SK-N-SH (cell line): ENCODE results near the gene GRK5. TPM values are rescaled to one million over a fixed set of nuclear protein-coding genes. Genes with fewer than 3 reads are reported as not detected.

ENCODE experiments used
- CTCF ChIA-PET: fragments of 300-600, 350-600 bp; formaldehyde crosslinking; extraction: SDS; loops from one replicate; lab custom pipeline; 2021; lab: Yijun Ruan, JAX
- POLR2A ChIA-PET: fragments of 350-600 bp; sonication (Branson Sonifier 250); formaldehyde crosslinking; extraction: SDS; loops from one replicate; lab custom pipeline; 2020; ENCODE audit warnings: antibody characterized with exemption, inconsistent platforms; lab: Yijun Ruan, JAX
- DNase-seq: peaks from one replicate; pipeline ENCODE4 v3.0.0; 2012
- H2AFZ ChIP-seq: fragments of 200-600 bp; sonication (generic); 2 replicates; pipeline ENCODE4 v1.8.1; 2016; ENCODE audit warnings: antibody characterized with exemption, mild to moderate bottlenecking, low read depth
- H3F3A ChIP-seq: fragments of 200-600 bp; sonication (generic); replicated peaks from 2 replicates; pipeline ENCODE3; 2016; ENCODE audit warnings: antibody characterized with exemption, mild to moderate bottlenecking; ENCODE audit not compliant: insufficient read depth
- H3K27ac ChIP-seq, 2 experiments: fragments of 200-500 bp in 1 of 2; fragments of 200-600 bp in 1 of 2; sonication (Bioruptor generic) in 1 of 2; sonication (generic), shearing (Covaris generic) in 1 of 2; 2 replicates each; pipeline versions ENCODE4 v1.5.1 to v1.6.1; 2014 to 2016; ENCODE audit warnings: low read depth in 2 of 2, inconsistent platforms in 1 of 2, low read length in 1 of 2, mild to moderate bottlenecking in 1 of 2, mixed read lengths in 1 of 2
- H3K27me3 ChIP-seq: fragments of 200-600 bp; sonication (generic), shearing (Covaris generic); 2 replicates; pipeline ENCODE4 v1.6.1; 2016; ENCODE audit warnings: mixed run types; ENCODE audit not compliant: insufficient read depth
- H3K36me3 ChIP-seq, 2 experiments: fragments of 200-500 bp in 1 of 2; fragments of 200-600 bp in 1 of 2; sonication (Bioruptor generic) in 1 of 2; sonication (generic) in 1 of 2; replicated peaks in 1 of 2; 2 replicates each; pipeline versions ENCODE3 to v1.5.1; 2014 to 2016; ENCODE audit warnings: low read length in 1 of 2, mild to moderate bottlenecking in 1 of 2; ENCODE audit not compliant: insufficient read depth in 2 of 2, control insufficient read depth in 1 of 2
- H3K4me1 ChIP-seq, 2 experiments: fragments of 200-500 bp in 1 of 2; fragments of 200-600 bp in 1 of 2; sonication (Bioruptor generic) in 1 of 2; sonication (generic), shearing (Covaris generic) in 1 of 2; 2 replicates each; pipeline versions ENCODE4 v1.5.1 to v1.6.1; 2014 to 2016; ENCODE audit warnings: low read depth in 1 of 2, low read length in 1 of 2, mixed run types in 1 of 2; ENCODE audit not compliant: insufficient read depth in 2 of 2, control insufficient read depth in 1 of 2
- H3K4me2 ChIP-seq: fragments of 200-600 bp; sonication (generic), shearing (Covaris generic); 2 replicates; pipeline ENCODE4 v1.6.1; 2017; ENCODE audit warnings: mixed run types
- H3K4me3 ChIP-seq, 2 experiments: fragments of 200-500 bp in 1 of 2; fragments of 200-600 bp in 1 of 2; sonication (Bioruptor generic) in 1 of 2; sonication (generic), shearing (Covaris generic) in 1 of 2; 2 replicates each; pipeline versions ENCODE4 v1.5.1 to v1.8.1; 2014 to 2016; ENCODE audit warnings: low read depth in 2 of 2, inconsistent platforms in 1 of 2, low read length in 1 of 2, mild to moderate bottlenecking in 1 of 2, mixed read lengths in 1 of 2, moderate library complexity in 1 of 2
- H3K79me2 ChIP-seq: fragments of 200-600 bp; sonication (generic); 2 replicates; pipeline ENCODE4 v1.8.1; 2017; ENCODE audit warnings: mild to moderate bottlenecking; ENCODE audit not compliant: insufficient read depth
- H3K9ac ChIP-seq: fragments of 200-600 bp; sonication (generic); 2 replicates; pipeline ENCODE4 v1.6.1; 2017; ENCODE audit warnings: mixed run types
- H3K9me2 ChIP-seq: fragments of 200-600 bp; sonication (generic); 2 replicates; pipeline ENCODE4 v1.6.1; 2017; ENCODE audit warnings: mixed run types
- H3K9me3 ChIP-seq: fragments of 200-600 bp; sonication (generic); 2 replicates; pipeline ENCODE4 v1.6.1; 2017; ENCODE audit warnings: mixed run types, mild to moderate bottlenecking, moderate library complexity
- H4K20me1 ChIP-seq: fragments of 200-600 bp; sonication (generic); 2 replicates; pipeline ENCODE4 v1.6.1; 2017; ENCODE audit warnings: mild to moderate bottlenecking, mixed run types; ENCODE audit not compliant: insufficient read depth
- CTCF ChIP-seq: fragments of 200-600 bp; sonication (generic); IDR thresholded peaks from 2 replicates; pipeline ENCODE4 v1.6.1; 2017; ENCODE audit warnings: antibody characterized with exemption, mild to moderate bottlenecking, moderate library complexity
- ELF1 ChIP-seq: IDR thresholded peaks from 2 replicates; pipeline ENCODE4 v1.4.0; 2012
- EP300 ChIP-seq, 2 experiments: IDR thresholded peaks; 2 replicates each; pipeline versions ENCODE4 v1.4.0 to v1.6.1; 2012; ENCODE audit warnings: borderline replicate concordance in 1 of 2, low read depth in 1 of 2, low read length in 1 of 2
- FOXJ3 ChIP-seq: sonication (generic); formaldehyde crosslinking; IDR thresholded peaks from 2 replicates; pipeline ENCODE4 v1.5.1; 2020; ENCODE audit warnings: mild to moderate bottlenecking, missing genetic modification reagents
- GATA2 ChIP-seq: sonication (generic); formaldehyde crosslinking; IDR thresholded peaks from 2 replicates; pipeline ENCODE4 v1.5.0; 2020; ENCODE audit warnings: mild to moderate bottlenecking, missing genetic modification reagents
- MEF2A ChIP-seq: IDR thresholded peaks from 2 replicates; pipeline ENCODE4 v1.4.0; 2012; ENCODE audit warnings: low read depth, borderline replicate concordance
- NRF1 ChIP-seq: IDR thresholded peaks from 2 replicates; pipeline ENCODE4 v1.6.1; 2012; ENCODE audit warnings: low read depth, mild to moderate bottlenecking, low read length
- PBX3 ChIP-seq: IDR thresholded peaks from 2 replicates; pipeline ENCODE4; 2012
- POLR2AphosphoS5 ChIP-seq: IDR thresholded peaks from 2 replicates; pipeline ENCODE4 v1.6.1; 2012; ENCODE audit warnings: low read depth, low read length
- REST ChIP-seq: IDR thresholded peaks from 2 replicates; pipeline ENCODE4 v1.6.1; 2012; ENCODE audit warnings: mild to moderate bottlenecking, low read depth, low read length, moderate library complexity
- RFX5 ChIP-seq: IDR thresholded peaks from 2 replicates; pipeline ENCODE4 v1.6.1; 2012; ENCODE audit warnings: mild to moderate bottlenecking, improper control_type of control experiment, low read length
- SIN3A ChIP-seq: IDR thresholded peaks from 2 replicates; pipeline ENCODE4 v1.6.1; 2012; ENCODE audit warnings: low read depth, mild to moderate bottlenecking, low read length, moderate library complexity, borderline replicate concordance
- TCF12 ChIP-seq: IDR thresholded peaks from 2 replicates; pipeline ENCODE4 v1.4.0; 2012
- TEAD4 ChIP-seq: IDR thresholded peaks from 2 replicates; pipeline ENCODE4 v1.4.0; 2012; ENCODE audit warnings: mild to moderate bottlenecking, borderline replicate concordance; ENCODE audit not compliant: insufficient read depth
- USF1 ChIP-seq: IDR thresholded peaks from 2 replicates; pipeline ENCODE4 v1.4.0; 2012; ENCODE audit warnings: low read depth, borderline replicate concordance
- USF2 ChIP-seq: fragments of 150-350 bp; IDR thresholded peaks from 2 replicates; pipeline ENCODE4 v1.6.1; 2017; ENCODE audit warnings: antibody characterized with exemption, low read length, low read depth, borderline replicate concordance
- WGBS: methylation state at CpG from one replicate; pipeline ENCODE4 v1.1.6; 2017; ENCODE audit warnings: low lambda C conversion rate; 5-methylcytosine and 5-hydroxymethylcytosine counted together
- polyA plus RNA-seq, 3 experiments: library from polyadenylated mRNA; depleted of rRNA; stranded (reverse); fragments of >200 nt; gene quantifications; 2 replicates each; pipeline ENCODE4 v1.2.3, GENCODE V29; 2012
- TF ChIP-seq, protein P1 (sequence below): fragments of 150-350 bp; IDR thresholded peaks from 2 replicates; pipeline ENCODE4 v1.6.1; 2016; ENCODE audit warnings: mild to moderate bottlenecking, low read depth, low read length

The GRK5 gene
- polyA plus RNA-seq, 1 of the 3 experiments (the other 2 are of a cell fraction): 12.1 TPM

GRCh38 chr10:119286983-119287633 lies 79.7 kb downstream of the GRK5 start:
- no peaks in the 10 kb centered on the region for H3K9me3 ChIP-seq
- TF ChIP-seq ELF1: no peak
- no peak for TF ChIP-seq EP300 (IDR thresholded peaks at IDR 0.05; ENCODE audit: borderline replicate concordance in 1 of 2, low read depth in 1 of 2, low read length in 1 of 2)
- no peak for TF ChIP-seq PBX3
- no peak for TF ChIP-seq NRF1
- no peak for TF ChIP-seq USF2
- no peak for TF ChIP-seq MEF2A
- TF ChIP-seq TCF12: no peak
- no peak for TF ChIP-seq SIN3A
- no peak for TF ChIP-seq FOXJ3 (CRISPR knock-in tag)
- TF ChIP-seq TEAD4: no peak
- no peak for TF ChIP-seq CTCF
- TF ChIP-seq, protein P1, sequence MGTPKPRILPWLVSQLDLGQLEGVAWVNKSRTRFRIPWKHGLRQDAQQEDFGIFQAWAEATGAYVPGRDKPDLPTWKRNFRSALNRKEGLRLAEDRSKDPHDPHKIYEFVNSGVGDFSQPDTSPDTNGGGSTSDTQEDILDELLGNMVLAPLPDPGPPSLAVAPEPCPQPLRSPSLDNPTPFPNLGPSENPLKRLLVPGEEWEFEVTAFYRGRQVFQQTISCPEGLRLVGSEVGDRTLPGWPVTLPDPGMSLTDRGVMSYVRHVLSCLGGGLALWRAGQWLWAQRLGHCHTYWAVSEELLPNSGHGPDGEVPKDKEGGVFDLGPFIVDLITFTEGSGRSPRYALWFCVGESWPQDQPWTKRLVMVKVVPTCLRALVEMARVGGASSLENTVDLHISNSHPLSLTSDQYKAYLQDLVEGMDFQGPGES: no peak
- TF ChIP-seq RFX5: no peak
- no peak for TF ChIP-seq USF1
- TF ChIP-seq REST: no peak
- no peak for TF ChIP-seq GATA2 (CRISPR knock-in tag)
- no peak for TF ChIP-seq POLR2AphosphoS5
- TF ChIP-seq, all 33 proteins: peak for 0
- H3K36me3 ChIP-seq: no peaks in the 10 kb centered on the region
- H3K4me2 ChIP-seq: no peak overlapping the region
- no peaks in the 10 kb centered on the region for H3K79me2 ChIP-seq
- no peak for DNase-seq
- H2AFZ ChIP-seq: no peak overlapping the region
- no peak overlapping the region for H3K9ac ChIP-seq
- H3F3A ChIP-seq: no peaks in the 10 kb centered on the region
- H4K20me1 ChIP-seq: no peaks in the 10 kb centered on the region
- no peak overlapping the region for H3K27ac ChIP-seq
- peaks cover 18 to 60% of the 10 kb centered on the region in 2 experiments; a peak in 3 of 4 replicates for H3K4me1 ChIP-seq
- POLR2A ChIA-PET: no interaction called here
- H3K4me3 ChIP-seq: no peak overlapping the region
- H3K27me3 ChIP-seq: no peaks in the 10 kb centered on the region
- CTCF ChIA-PET: no interaction called here
- 94% methylated on average over 2 of the region's 2 CpGs for WGBS
- no peaks in the 10 kb centered on the region for H3K9me2 ChIP-seq
